Activated naive CD8-positive, alpha-beta T cell treated with anti-CD3 and anti-CD28 coated beads for 36 hours (primary cell): ENCODE data around the gene AGPAT3. TPM values are rescaled to one million over a fixed set of nuclear protein-coding genes. Genes with fewer than 3 reads are reported as not detected.
"Not testable (repeated sequence)": the region's sequence is repeated elsewhere in the genome, so short reads cannot be mapped to it uniquely, and the experiment has no call there.

ENCODE experiments used
- DNase-seq: peaks from one replicate; pipeline ENCODE4 v3.0.0; 2021
- H3K27ac Mint-ChIP-seq: one replicate; pipeline ENCODE4 v1.8.0; 2022; ENCODE audit warnings: mild to moderate bottlenecking, moderate library complexity, mixed read lengths
- H3K27me3 Mint-ChIP-seq: one replicate; pipeline ENCODE4 v1.8.0; 2022; ENCODE audit warnings: mild to moderate bottlenecking, mixed read lengths
- H3K36me3 Mint-ChIP-seq: one replicate; pipeline ENCODE4 v1.8.0; 2021; ENCODE audit warnings: mild to moderate bottlenecking, mixed read lengths
- H3K4me1 Mint-ChIP-seq: one replicate; pipeline ENCODE4 v1.8.0; 2021; ENCODE audit warnings: mixed read lengths
- H3K4me3 Mint-ChIP-seq: one replicate; pipeline ENCODE4 v1.8.0; 2022; ENCODE audit warnings: mild to moderate bottlenecking, moderate library complexity, mixed read lengths
- H3K9me3 Mint-ChIP-seq: one replicate; pipeline ENCODE4 v1.8.0; 2022; ENCODE audit warnings: mixed read lengths
- total RNA-seq, 2 experiments: library from RNA; stranded (reverse); gene quantifications; one replicate each; pipeline ENCODE4 v1.2.3, GENCODE V29; 2021

AGPAT3 gene
- total RNA-seq, 2 experiments from 2014 or later, result 61.2 to 66.0 TPM

- Mint-ChIP-seq H3K27me3 (peaks cover 9% of the 10 kb centered on the region), H3K9me3 (no peaks in the 10 kb centered on the region), H3K36me3 (no peaks in the 10 kb centered on the region), H3K27ac (no peak overlapping the region), H3K4me3 (no peak overlapping the region), H3K4me1 (peaks cover 3% of the 10 kb centered on the region)
- DNase-seq, result no peak
Measured at GRCh38 chr21:43827015-43827611, 37.9 kb upstream of the AGPAT3 start.

GRCh38 chr21:43829161-43829560 is 35.9 kb upstream of the AGPAT3 start:
- Mint-ChIP-seq H3K9me3 (no peaks in the 10 kb centered on the region), H3K4me1 (peaks cover 3% of the 10 kb centered on the region), H3K27ac (no peak overlapping the region), H3K4me3 (no peak overlapping the region), H3K27me3 (peaks cover 26% of the 10 kb centered on the region), H3K36me3 (peaks cover 3% of the 10 kb centered on the region)
- no peak for DNase-seq

- H3K27me3 Mint-ChIP-seq, result peaks cover 31% of the 10 kb centered on the region
- H3K4me1 Mint-ChIP-seq, result peaks cover 6% of the 10 kb centered on the region
- no peak for DNase-seq
- H3K9me3 Mint-ChIP-seq, result no peaks in the 10 kb centered on the region
- no peak overlapping the region for H3K4me3 Mint-ChIP-seq
- H3K27ac Mint-ChIP-seq, result no peak overlapping the region
- H3K36me3 Mint-ChIP-seq, result peaks cover 3% of the 10 kb centered on the region
Measured at GRCh38 chr21:43829575-43830119, 35.4 kb upstream of the AGPAT3 start.

- Mint-ChIP-seq H3K4me1 (peaks cover 9% of the 10 kb centered on the region), H3K9me3 (no peaks in the 10 kb centered on the region), H3K4me3 (no peak overlapping the region), H3K27ac (no peak overlapping the region), H3K27me3 (peaks cover 56% of the 10 kb centered on the region), H3K36me3 (peaks cover 3% of the 10 kb centered on the region)
- DNase-seq, result no peak
Measured at GRCh38 chr21:43832158-43832550, 32.9 kb upstream of the AGPAT3 start.

GRCh38 chr21:43832648-43833047 is 32.4 kb upstream of the AGPAT3 start:
- DNase-seq, result no peak
- Mint-ChIP-seq H3K9me3 (no peaks in the 10 kb centered on the region), H3K36me3 (peaks cover 3% of the 10 kb centered on the region), H3K4me1 (peaks cover 9% of the 10 kb centered on the region), H3K27me3 (peaks cover 61% of the 10 kb centered on the region), H3K4me3 (no peak overlapping the region), H3K27ac (no peak overlapping the region)

GRCh38 chr21:43834146-43834905 is 30.7 kb upstream of the AGPAT3 start:
- peaks cover 3% of the 10 kb centered on the region for H3K36me3 Mint-ChIP-seq
- no peak overlapping the region for H3K4me3 Mint-ChIP-seq
- H3K9me3 Mint-ChIP-seq, result no peaks in the 10 kb centered on the region
- H3K4me1 Mint-ChIP-seq, result peaks cover 10% of the 10 kb centered on the region
- H3K27ac Mint-ChIP-seq, result no peak overlapping the region
- DNase-seq, result no peak
- peaks cover 72% of the 10 kb centered on the region for H3K27me3 Mint-ChIP-seq

GRCh38 chr21:43835050-43835449 is 30.0 kb upstream of the AGPAT3 start:
- H3K27ac Mint-ChIP-seq, result no peak overlapping the region
- no peak for DNase-seq

GRCh38 chr21:43835861-43836260 is 29.2 kb upstream of the AGPAT3 start:
- Mint-ChIP-seq H3K4me1 (peaks cover 10% of the 10 kb centered on the region), H3K36me3 (peaks cover 3% of the 10 kb centered on the region), H3K9me3 (no peaks in the 10 kb centered on the region), H3K4me3 (no peak overlapping the region), H3K27ac (no peak overlapping the region), H3K27me3 (peaks cover 66% of the 10 kb centered on the region)
- no peak for DNase-seq

More at GRCh38 chr21:43835050-43835449, 30.0 kb upstream of the AGPAT3 start:
- Mint-ChIP-seq H3K9me3 (no peaks in the 10 kb centered on the region), H3K36me3 (peaks cover 3% of the 10 kb centered on the region), H3K27me3 (peaks cover 66% of the 10 kb centered on the region), H3K4me3 (no peak overlapping the region), H3K4me1 (peaks cover 10% of the 10 kb centered on the region)

GRCh38 chr21:43836616-43837015 is 28.4 kb upstream of the AGPAT3 start:
- peaks cover 10% of the 10 kb centered on the region for H3K4me1 Mint-ChIP-seq
- no peak overlapping the region for H3K4me3 Mint-ChIP-seq
- no peak overlapping the region for H3K27ac Mint-ChIP-seq
- no peaks in the 10 kb centered on the region for H3K9me3 Mint-ChIP-seq
- peaks cover 3% of the 10 kb centered on the region for H3K36me3 Mint-ChIP-seq
- DNase-seq, result no peak
- peaks cover 66% of the 10 kb centered on the region for H3K27me3 Mint-ChIP-seq

GRCh38 chr21:43840259-43840658 is 24.8 kb upstream of the AGPAT3 start:
- Mint-ChIP-seq H3K27ac (no peak overlapping the region), H3K4me1 (peaks cover 9% of the 10 kb centered on the region), H3K4me3 (no peak overlapping the region), H3K36me3 (peaks cover 3% of the 10 kb centered on the region), H3K9me3 (peaks cover 3% of the 10 kb centered on the region), H3K27me3 (peaks cover 37% of the 10 kb centered on the region)
- DNase-seq, result no peak

- H3K9me3 Mint-ChIP-seq, result peaks cover 3% of the 10 kb centered on the region
- H3K36me3 Mint-ChIP-seq, result peaks cover 3% of the 10 kb centered on the region
- DNase-seq, result no peak
- peak overlapping the region; percentile 47 for H3K4me3 Mint-ChIP-seq
- peak overlapping the region; percentile 86 for H3K27ac Mint-ChIP-seq
- peaks cover 12% of the 10 kb centered on the region for H3K27me3 Mint-ChIP-seq
- H3K4me1 Mint-ChIP-seq, result peaks cover 9% of the 10 kb centered on the region
Measured at GRCh38 chr21:43842742-43843141, 22.3 kb upstream of the AGPAT3 start.

GRCh38 chr21:43844906-43845305 is 20.1 kb upstream of the AGPAT3 start:
- not testable (repeated sequence) for H3K27ac Mint-ChIP-seq, H3K36me3 Mint-ChIP-seq, DNase-seq, H3K4me3 Mint-ChIP-seq, H3K9me3 Mint-ChIP-seq, H3K4me1 Mint-ChIP-seq, H3K27me3 Mint-ChIP-seq

GRCh38 chr21:43845386-43845785 is 19.6 kb upstream of the AGPAT3 start:
- Mint-ChIP-seq H3K9me3 (peaks cover 3% of the 10 kb centered on the region), H3K27ac (no peak overlapping the region), H3K4me3 (no peak overlapping the region), H3K27me3 (no peaks in the 10 kb centered on the region), H3K4me1 (peaks cover 5% of the 10 kb centered on the region), H3K36me3 (peaks cover 3% of the 10 kb centered on the region)
- DNase-seq, result no peak

- no peak for DNase-seq
- no peaks in the 10 kb centered on the region for H3K27me3 Mint-ChIP-seq
Measured at GRCh38 chr21:43846430-43846829, 18.6 kb upstream of the AGPAT3 start.

GRCh38 chr21:43847301-43847700 is 17.7 kb upstream of the AGPAT3 start:
- Mint-ChIP-seq H3K9me3 (peaks cover 6% of the 10 kb centered on the region), H3K4me3 (no peak overlapping the region), H3K36me3 (peaks cover 3% of the 10 kb centered on the region), H3K27me3 (no peaks in the 10 kb centered on the region), H3K4me1 (peaks cover 5% of the 10 kb centered on the region), H3K27ac (no peak overlapping the region)
- DNase-seq, result no peak

More at GRCh38 chr21:43846430-43846829, 18.6 kb upstream of the AGPAT3 start:
- peaks cover 5% of the 10 kb centered on the region for H3K4me1 Mint-ChIP-seq
- peaks cover 6% of the 10 kb centered on the region for H3K9me3 Mint-ChIP-seq
- no peak overlapping the region for H3K27ac Mint-ChIP-seq
- H3K36me3 Mint-ChIP-seq, result peaks cover 3% of the 10 kb centered on the region
- H3K4me3 Mint-ChIP-seq, result no peak overlapping the region
